ENCODE results near the gene FAM89B. TPM values are rescaled to one million over a fixed set of nuclear protein-coding genes. Genes with fewer than 3 reads are reported as not detected.

FAM89B gene
- total RNA-seq, 1 donor from 2014 or later: 184 TPM

- Mint-ChIP-seq H3K9me3 (ENCODE audit: unreplicated experiment) (peaks cover 1% of the 10 kb centered on the region), H3K27me3 (ENCODE audit: unreplicated experiment) (peaks cover 5% of the 10 kb centered on the region), H3K27ac (ENCODE audit: unreplicated experiment) (no peak overlapping the region), H3K36me3 (ENCODE audit: unreplicated experiment) (no peaks in the 10 kb centered on the region), H3K4me1 (ENCODE audit: low read depth, unreplicated experiment) (no peaks in the 10 kb centered on the region), H3K4me3 (ENCODE audit: unreplicated experiment) (no peak overlapping the region)
- TF ChIP-seq CTCF (IDR thresholded peaks at IDR 0.05; ENCODE audit: partially characterized antibody, unreplicated experiment): no peak
- DNase-seq: no peak
These were observed 50.8 kb downstream of the FAM89B start for GRCh38 chr11:65623177-65623576.

Other genes starting within 250 kb of the FAM89B start
- 121 TPM for gene DPF2, start 238.7 kb upstream of the FAM89B start, total RNA-seq (ENCODE audit: unreplicated experiment)
- 3.8 TPM for gene TIGD3, start 217.8 kb upstream of the FAM89B start, total RNA-seq (ENCODE audit: unreplicated experiment)
- 0.25 TPM for gene SLC25A45, start 189.9 kb upstream of the FAM89B start, total RNA-seq (ENCODE audit: unreplicated experiment)
- gene FRMD8, start 185.9 kb upstream of the FAM89B start, total RNA-seq (ENCODE audit: unreplicated experiment): 11.1 TPM
- gene NEAT1, start 149.7 kb upstream of the FAM89B start, total RNA-seq (ENCODE audit: unreplicated experiment): 107 TPM
- 18,218 TPM for gene MALAT1, start 73.5 kb upstream of the FAM89B start, total RNA-seq (ENCODE audit: unreplicated experiment)
- 80.0 TPM for gene SCYL1, start 47.5 kb upstream of the FAM89B start, total RNA-seq (ENCODE audit: unreplicated experiment)
- 2.5 TPM for gene LTBP3, start 14.2 kb upstream of the FAM89B start, total RNA-seq (ENCODE audit: unreplicated experiment)
- 37.9 TPM for gene ZNRD2, start 2.1 kb upstream of the FAM89B start, total RNA-seq (ENCODE audit: unreplicated experiment)
- gene EHBP1L1, start 3.5 kb downstream of the FAM89B start, total RNA-seq (ENCODE audit: unreplicated experiment): 14.2 TPM
- gene KCNK7, start 23.3 kb downstream of the FAM89B start, total RNA-seq (ENCODE audit: unreplicated experiment): 0.69 TPM
- gene MAP3K11, start 41.7 kb downstream of the FAM89B start, total RNA-seq (ENCODE audit: unreplicated experiment): 58.6 TPM
- gene PCNX3, start 43.2 kb downstream of the FAM89B start, total RNA-seq (ENCODE audit: unreplicated experiment): 43.3 TPM
- 21.4 TPM for gene SIPA1, start 65.6 kb downstream of the FAM89B start, total RNA-seq (ENCODE audit: unreplicated experiment)
- gene RELA, start 90.4 kb downstream of the FAM89B start, total RNA-seq (ENCODE audit: unreplicated experiment): 61.2 TPM
- gene KAT5, start 139.7 kb downstream of the FAM89B start, total RNA-seq (ENCODE audit: unreplicated experiment): 71.3 TPM
- 42.9 TPM for gene RNASEH2C, start 148.3 kb downstream of the FAM89B start, total RNA-seq (ENCODE audit: unreplicated experiment)
- gene AP5B1, start 208.4 kb downstream of the FAM89B start, total RNA-seq (ENCODE audit: unreplicated experiment): 13.2 TPM
- not detected for gene OVOL1, start 214.5 kb downstream of the FAM89B start, total RNA-seq (ENCODE audit: unreplicated experiment)

All from glutamatergic neuron (in vitro differentiated cells).